Measurements from ENCODE around the gene KMT2B.

Gene KMT2B

DNA sequence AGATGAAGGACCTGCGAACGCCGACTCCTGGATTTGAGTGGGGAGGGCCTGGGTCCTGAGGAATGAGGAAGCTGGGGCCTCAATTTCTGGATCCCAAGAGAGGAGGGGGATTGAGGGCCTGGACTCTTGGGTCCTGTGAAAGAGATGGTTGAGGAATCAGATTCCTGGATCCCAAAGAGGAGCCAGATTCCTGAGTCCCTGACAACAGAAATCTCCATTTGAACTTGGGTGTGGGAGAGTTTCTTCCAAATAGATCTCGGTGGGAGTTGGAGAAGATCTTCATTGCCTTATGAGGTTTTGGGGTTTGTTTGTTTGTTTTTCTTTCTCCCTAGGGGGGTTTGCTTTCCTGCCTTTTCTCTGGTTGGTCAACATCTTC, 28.3 kb downstream of the KMT2B start:
- ChIA-PET CTCF (interaction anchor here (0.8 to 2.6 kb wide), 5 partner anchors 9 to 185 kb away, joined by 3 to 8 read pairs (median 4); partner anchors contain the start of gene ARHGAP33), POLR2A (interaction anchor here (0.6 kb wide), 1 partner anchor 541 kb away, joined by 5 read pairs; no protein-coding TSS in a partner anchor)
- TF ChIP-seq, protein P1, sequence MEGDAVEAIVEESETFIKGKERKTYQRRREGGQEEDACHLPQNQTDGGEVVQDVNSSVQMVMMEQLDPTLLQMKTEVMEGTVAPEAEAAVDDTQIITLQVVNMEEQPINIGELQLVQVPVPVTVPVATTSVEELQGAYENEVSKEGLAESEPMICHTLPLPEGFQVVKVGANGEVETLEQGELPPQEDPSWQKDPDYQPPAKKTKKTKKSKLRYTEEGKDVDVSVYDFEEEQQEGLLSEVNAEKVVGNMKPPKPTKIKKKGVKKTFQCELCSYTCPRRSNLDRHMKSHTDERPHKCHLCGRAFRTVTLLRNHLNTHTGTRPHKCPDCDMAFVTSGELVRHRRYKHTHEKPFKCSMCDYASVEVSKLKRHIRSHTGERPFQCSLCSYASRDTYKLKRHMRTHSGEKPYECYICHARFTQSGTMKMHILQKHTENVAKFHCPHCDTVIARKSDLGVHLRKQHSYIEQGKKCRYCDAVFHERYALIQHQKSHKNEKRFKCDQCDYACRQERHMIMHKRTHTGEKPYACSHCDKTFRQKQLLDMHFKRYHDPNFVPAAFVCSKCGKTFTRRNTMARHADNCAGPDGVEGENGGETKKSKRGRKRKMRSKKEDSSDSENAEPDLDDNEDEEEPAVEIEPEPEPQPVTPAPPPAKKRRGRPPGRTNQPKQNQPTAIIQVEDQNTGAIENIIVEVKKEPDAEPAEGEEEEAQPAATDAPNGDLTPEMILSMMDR (IDR thresholded peaks at IDR 0.05; ENCODE audit: control extremely low read depth, extremely low read depth, low read depth, missing control alignments) = no peak
- DNase-seq (ENCODE audit: extremely low spot score) = no peak

DNA sequence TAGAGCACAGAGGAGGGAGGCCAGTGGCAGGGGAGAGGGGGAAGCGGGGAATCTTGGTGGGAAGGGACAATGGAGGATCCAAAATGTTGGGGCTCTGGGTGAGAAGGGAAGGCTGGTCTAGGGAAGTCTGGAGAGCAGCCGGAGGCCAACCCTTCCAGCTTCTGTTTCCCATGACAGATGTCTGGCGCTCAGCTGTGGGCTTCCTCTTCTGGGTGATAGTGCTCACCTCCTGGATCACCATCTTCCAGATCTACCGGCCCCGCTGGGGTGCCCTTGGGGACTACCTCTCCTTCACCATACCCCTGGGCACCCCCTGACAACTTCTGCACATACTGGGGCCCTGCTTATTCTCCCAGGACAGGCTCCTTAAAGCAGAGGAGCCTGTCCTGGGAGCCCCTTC, 28.7 kb downstream of the KMT2B start:
- DNase-seq (ENCODE audit: extremely low spot score) = no peak
- ChIA-PET CTCF (interaction anchor here (2.6 kb wide), 1 partner anchor 28 kb away, joined by 6 read pairs; the partner anchor contains the start of gene ARHGAP33), POLR2A (interaction anchor here (0.7 kb wide), 1 partner anchor 605 kb away, joined by 3 read pairs; no protein-coding TSS in a partner anchor)
- TF ChIP-seq, protein P1 (IDR thresholded peaks at IDR 0.05; ENCODE audit: control extremely low read depth, extremely low read depth, low read depth, missing control alignments) = no peak

DNA sequence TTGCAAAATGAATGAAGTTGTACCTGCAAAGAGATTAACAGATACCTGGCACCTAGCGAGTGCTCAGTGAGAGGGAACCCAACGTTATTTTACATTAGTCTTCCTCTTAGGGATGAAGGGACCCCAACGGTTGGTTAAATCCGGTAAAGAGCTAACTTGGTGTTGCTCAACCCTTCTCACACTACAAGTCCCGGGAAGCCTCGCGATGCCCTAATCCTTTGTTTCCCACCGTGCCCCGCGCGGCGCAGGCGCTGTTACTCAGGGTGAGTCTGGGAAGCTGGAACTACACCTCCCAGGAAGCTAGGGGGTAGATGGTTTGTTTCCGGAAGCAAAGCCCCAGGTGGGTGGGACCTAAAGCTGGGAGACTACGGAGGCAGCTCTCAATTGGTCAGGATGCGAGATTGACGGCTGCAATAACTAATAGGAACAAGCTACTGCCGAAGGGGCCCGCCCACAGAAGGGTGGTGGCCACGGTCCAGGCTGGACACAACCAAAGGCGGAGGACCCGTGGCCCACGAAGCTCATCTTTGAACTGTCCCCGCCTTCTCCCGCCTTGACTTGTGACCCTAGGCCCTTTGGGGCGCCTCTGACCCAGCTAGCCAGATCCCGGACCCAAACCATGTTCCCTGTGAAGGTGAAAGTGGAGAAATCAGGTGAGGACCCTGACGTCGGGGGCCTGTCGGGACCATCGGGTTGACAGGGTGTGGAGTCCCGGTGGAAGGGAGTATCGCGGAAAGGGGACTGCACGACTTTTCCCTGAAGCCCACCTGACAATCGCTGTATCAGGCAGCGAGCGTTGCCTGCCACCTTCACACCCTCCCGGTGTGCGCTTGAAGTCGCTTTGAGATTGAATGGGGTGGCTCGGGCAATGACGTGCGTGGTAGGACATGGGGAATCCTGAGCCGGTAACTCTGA, 30.6 kb downstream of the KMT2B start, which contains the start of gene LIN37:
TSS of gene LIN37 (plus strand) at position 471 of the 915 bp plus-strand sequence. CDS start at position 620, 149 bp downstream.
- TF ChIP-seq, protein P1 (IDR thresholded peaks at IDR 0.05; ENCODE audit: control extremely low read depth, extremely low read depth, low read depth, missing control alignments) = no peak
- POLR2A ChIA-PET = interaction anchor here (0.6 to 1.3 kb wide), 15 partner anchors 8 to 1339 kb away, joined by 3 to 13 read pairs (median 3); partner anchors contain the start of genes COX6B1, HSPB6 and KMT2B
- DNase-seq (ENCODE audit: extremely low spot score) = peak; percentile 93
- CTCF ChIA-PET = interaction anchor here (0.7 to 2.6 kb wide), 14 partner anchors 11 to 380 kb away, joined by 3 to 6 read pairs (median 4); partner anchors contain the start of gene ARHGAP33

DNA sequence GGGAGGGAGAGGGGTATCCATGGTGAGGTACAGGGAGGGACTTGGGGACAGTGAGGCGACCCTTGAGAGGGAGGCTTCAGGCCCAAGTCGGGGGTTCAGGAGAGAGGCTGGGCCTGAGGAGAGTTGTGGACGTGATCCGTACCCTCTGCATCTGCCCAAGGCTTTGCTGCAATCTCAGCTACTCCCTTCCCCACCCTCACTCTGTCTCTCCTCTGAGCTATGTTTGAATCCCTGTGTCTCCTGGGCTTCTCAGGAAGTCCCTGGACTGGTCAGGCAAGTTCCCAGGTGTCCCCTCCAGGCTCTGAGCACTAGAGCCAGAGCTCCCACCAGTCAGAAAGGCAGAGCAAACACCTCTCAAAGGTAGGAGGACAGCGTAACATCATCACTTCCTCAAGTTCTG, 32.4 kb downstream of the KMT2B start:
- DNase-seq (ENCODE audit: extremely low spot score) = no peak
- ChIA-PET CTCF (no interaction called here), POLR2A (interaction anchor here (0.7 kb wide), 1 partner anchor 13 kb away, joined by 5 read pairs; no protein-coding TSS in a partner anchor)
- TF ChIP-seq, protein P1 (IDR thresholded peaks at IDR 0.05; ENCODE audit: control extremely low read depth, extremely low read depth, low read depth, missing control alignments) = no peak

DNA sequence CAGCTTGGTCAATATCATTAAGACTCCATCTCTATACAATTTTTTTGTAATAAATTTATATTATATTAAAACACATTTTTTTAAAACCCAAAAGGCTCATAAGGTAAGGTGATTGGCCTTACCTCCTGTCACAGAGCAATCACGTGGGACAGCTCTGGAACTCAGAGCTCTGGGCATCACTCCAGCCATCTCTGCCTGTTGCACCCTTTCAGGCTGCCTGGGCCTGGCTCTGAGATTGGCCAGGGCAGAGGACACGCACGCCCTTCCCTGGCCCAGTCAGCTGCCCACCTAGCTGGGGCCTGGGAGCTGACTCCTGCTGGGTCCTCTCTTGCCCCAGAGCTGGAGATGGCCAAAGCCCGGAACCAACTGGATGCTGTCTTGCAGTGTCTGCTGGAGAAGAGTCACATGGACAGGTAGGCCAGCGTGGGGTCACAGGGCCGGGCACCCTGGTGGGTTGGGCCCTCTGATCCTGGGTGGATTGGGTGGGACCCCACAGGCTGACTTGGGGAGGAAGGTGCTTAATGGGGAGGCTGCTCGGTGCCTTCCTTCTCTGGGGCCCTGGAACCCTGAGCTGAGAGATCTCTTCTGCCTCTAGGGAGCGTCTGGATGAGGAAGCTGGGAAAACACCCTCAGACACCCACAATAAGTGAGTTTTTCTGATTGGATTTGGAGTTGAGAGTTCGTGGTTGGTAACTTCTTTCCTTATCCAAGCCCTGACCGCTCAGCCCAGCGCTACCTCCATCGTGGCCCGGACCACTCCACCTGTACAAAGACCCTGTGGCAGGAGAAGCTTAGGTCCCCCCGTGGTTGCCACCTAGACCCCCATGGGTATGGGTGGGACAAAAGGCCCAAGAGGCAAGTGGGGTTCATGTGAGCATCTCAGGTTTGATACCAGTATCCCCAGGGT, 34.3 kb downstream of the KMT2B start:
- ChIA-PET POLR2A (no interaction called here), CTCF (interaction anchor here (0.8 to 1.8 kb wide), 3 partner anchors 11 to 179 kb away, joined by 3 to 4 read pairs (median 4); no protein-coding TSS in a partner anchor)

More for the DNA sequence above, 34.3 kb downstream of the KMT2B start:
- DNase-seq (ENCODE audit: extremely low spot score) = no peak
- TF ChIP-seq, protein P1 (IDR thresholded peaks at IDR 0.05; ENCODE audit: control extremely low read depth, extremely low read depth, low read depth, missing control alignments) = no peak

Measured in GM10248 (cell line).